A549 (cell line): ENCODE data around the gene CDCP1. TPM values are rescaled to one million over a fixed set of nuclear protein-coding genes. Genes with fewer than 3 reads are reported as not detected.

Experiments used
- ATAC-seq, 2 experiments: fragments of 200-7000 bp in 1 of 2; fragments of >200 bp in 1 of 2; cut with Nextera tagmentation in 1 of 2; cut with Tn5 transposase in 1 of 2; 3 replicates each; pipeline versions ENCODE4 v1.8.0 to v1.9.1; 2018 to 2020; ENCODE audit warnings: mild to moderate bottlenecking in 1 of 2, moderate library complexity in 1 of 2
- CTCF ChIA-PET: fragments of 300-600 bp; sonication (Branson Sonifier 250); formaldehyde crosslinking; extraction: SDS; loops from one replicate; lab custom pipeline; 2021; ENCODE audit warnings: antibody characterized with exemption, inconsistent platforms; lab: Yijun Ruan, JAX
- POLR2A ChIA-PET: fragments of 350-600 bp; formaldehyde crosslinking; extraction: SDS; loops from one replicate; lab custom pipeline; 2021; ENCODE audit warnings: antibody characterized with exemption, inconsistent platforms; lab: Yijun Ruan, JAX
- DNase-seq, 2 experiments: peaks; one replicate each; pipeline versions ENCODE4 v3.0.0 to v3.0.0-alpha.2; 2011 to 2016; ENCODE audit warnings: low read depth in 1 of 2, low spot score in 1 of 2
- FAIRE-seq: peaks from 2 replicates; lab custom pipeline; 2011; peaks lifted over from hg19 to GRCh38; lab: Jason Lieb, UNC
- H3K27ac ChIP-seq, 2 experiments: fragments of >200 bp; sonication (Bioruptor Twin); formaldehyde crosslinking; 3 replicates each; pipeline ENCODE4 v1.5.1; 2016 to 2017
- H3K4me1 ChIP-seq: fragments of >200 bp; sonication (Bioruptor Twin); formaldehyde crosslinking; 3 replicates; pipeline ENCODE4 v1.6.1; 2016
- H3K4me2 ChIP-seq: fragments of >200 bp; sonication (Bioruptor Twin); formaldehyde crosslinking; 3 replicates; pipeline ENCODE4 v1.6.1; 2016
- H3K4me3 ChIP-seq: fragments of >200 bp; sonication (Bioruptor Twin); formaldehyde crosslinking; 3 replicates; pipeline ENCODE4 v1.5.1; 2016
- H3K9me3 ChIP-seq: fragments of >200 bp; sonication (Bioruptor Twin); formaldehyde crosslinking; 3 replicates; pipeline ENCODE4 v1.6.1; 2016
- ATOH8 ChIP-seq: fragments of 250-450 bp; sonication (Bioruptor Pico); IDR thresholded peaks from 2 replicates; pipeline ENCODE4 v1.5.0; 2020; ENCODE audit warnings: low read depth, mild to moderate bottlenecking, moderate library complexity
- BCL3 ChIP-seq: fragments of >200 bp; sonication (Bioruptor Twin); formaldehyde crosslinking; IDR thresholded peaks from 3 replicates; pipeline ENCODE4 v1.6.1; 2016
- CEBPB ChIP-seq, 2 experiments: fragments of >200 bp in 1 of 2; sonication (Bioruptor Twin) in 1 of 2; formaldehyde crosslinking in 1 of 2; IDR thresholded peaks; 2 replicates each; pipeline ENCODE4 v1.6.1; 2012 to 2016
- CHD2 ChIP-seq: fragments of 150-350 bp; IDR thresholded peaks from 2 replicates; pipeline ENCODE4 v1.6.1; 2014; ENCODE audit warnings: low read length; ENCODE audit not compliant: partially characterized antibody
- EHMT2 ChIP-seq: fragments of 200-600 bp; sonication (generic); IDR thresholded peaks from 2 replicates; pipeline ENCODE4 v1.6.1; 2016; ENCODE audit warnings: antibody characterized with exemption, low read depth, mild to moderate bottlenecking, moderate library complexity
- HDAC2 ChIP-seq: fragments of 200-600 bp; sonication (generic); IDR thresholded peaks from 2 replicates; pipeline ENCODE4 v1.6.1; 2016
- HMGXB4 ChIP-seq: fragments of 250-450 bp; sonication (Bioruptor Pico); IDR thresholded peaks from 2 replicates; pipeline ENCODE4 v1.5.0; 2021; ENCODE audit warnings: mild to moderate bottlenecking, moderate library complexity, borderline replicate concordance
- HOXB13 ChIP-seq: fragments of 250-450 bp; sonication (Bioruptor Pico); IDR thresholded peaks from 2 replicates; pipeline ENCODE4 v1.5.0; 2020; ENCODE audit warnings: low read depth, mild to moderate bottlenecking, moderate library complexity
- HOXB5 ChIP-seq: fragments of 250-450 bp; sonication (Bioruptor Pico); IDR thresholded peaks from 2 replicates; pipeline ENCODE4 v1.5.0; 2020; ENCODE audit warnings: mild to moderate bottlenecking, moderate library complexity
- JUN ChIP-seq, 2 experiments: fragments of >200 bp; sonication (Bioruptor Twin); formaldehyde crosslinking; IDR thresholded peaks; 2 replicates in 1 of 2; 3 replicates in 1 of 2; pipeline ENCODE4 v1.6.1; 2016 to 2017
- KDM5A ChIP-seq: fragments of 200-600 bp; sonication (generic); IDR thresholded peaks from 2 replicates; pipeline ENCODE4 v1.6.1; 2016; ENCODE audit warnings: antibody characterized with exemption, mild to moderate bottlenecking
- MAX ChIP-seq: IDR thresholded peaks from 2 replicates; pipeline ENCODE4 v1.6.1; 2012
- PHF8 ChIP-seq: fragments of 200-600 bp; sonication (generic); IDR thresholded peaks from 2 replicates; pipeline ENCODE4 v1.6.1; 2016; ENCODE audit warnings: low read depth, mild to moderate bottlenecking, antibody characterized with exemption, moderate library complexity, borderline replicate concordance
- POLR2A ChIP-seq: IDR thresholded peaks from 2 replicates; pipeline ENCODE4 v1.6.1; 2012; ENCODE audit warnings: mild to moderate bottlenecking, low read length
- POLR2AphosphoS2 ChIP-seq: conservative IDR thresholded peaks from 2 replicates; pipeline ENCODE4 v1.6.1; 2012; ENCODE audit warnings: low read length, improper control_type of control experiment, inconsistent platforms
- REST ChIP-seq: fragments of 200-600 bp; sonication (generic); IDR thresholded peaks from 2 replicates; pipeline ENCODE4 v1.6.1; 2016; ENCODE audit warnings: antibody characterized with exemption, mild to moderate bottlenecking, moderate library complexity
- RNF2 ChIP-seq: fragments of 200-600 bp; sonication (generic); IDR thresholded peaks from 2 replicates; pipeline ENCODE4 v1.6.1; 2016; ENCODE audit warnings: low read depth, mild to moderate bottlenecking, antibody characterized with exemption, moderate library complexity, borderline replicate concordance
- SMC3 ChIP-seq: fragments of >200 bp; sonication (Bioruptor Twin); formaldehyde crosslinking; IDR thresholded peaks from 3 replicates; pipeline ENCODE4 v1.6.1; 2018; ENCODE audit warnings: inconsistent platforms
- USF2 ChIP-seq: fragments of 450-650 bp; IDR thresholded peaks from 2 replicates; pipeline ENCODE4 v1.6.1; 2014; ENCODE audit warnings: antibody characterized with exemption
- WGBS: methylation state at CpG from one replicate; pipeline ENCODE4 v1.1.6; 2017; ENCODE audit errors: missing lambda C conversion rate; 5-methylcytosine and 5-hydroxymethylcytosine counted together
- polyA plus RNA-seq, 4 experiments: library from polyadenylated mRNA; depleted of rRNA in 3 of 4; stranded (reverse); fragments of >200 nt; fragmentation: RNase III in 1 of 4; extraction: RNeasy Plus Mini Kit Qiagen cat#74134 plus additional on column Dnase treatment in 1 of 4; gene quantifications; 2 replicates in 3 of 4; 3 replicates in 1 of 4; pipeline ENCODE4 v1.2.3, GENCODE V29; 2011 to 2017

Gene CDCP1
- polyA plus RNA-seq, 2 of the 4 experiments (the other 2 are of a cell fraction), result 3.0 to 9.9 TPM

GRCh38 chr3:45179163-45179562 lies 33.0 kb upstream of the CDCP1 start (continued):
- no peak for TF ChIP-seq REST

GRCh38 chr3:45178183-45179023 lies 32.2 kb upstream of the CDCP1 start:
- DNase-seq (no peak), FAIRE-seq (no peak), ATAC-seq (0 out of 6 replicates have a peak, but pooled peaks of 1 of the 2 experiments have one; percentile 23)
- TF ChIP-seq JUN (IDR thresholded peaks at IDR 0.05) (no peak), CHD2 (no peak), POLR2AphosphoS2 (no peak)
- peaks cover 11% of the 10 kb centered on the region for H3K4me1 ChIP-seq
- ChIA-PET CTCF (interaction anchor here (0.6 to 1.0 kb wide), 4 partner anchors 9 to 138 kb away, joined by 3 read pairs; no protein-coding TSS in a partner anchor), POLR2A (no interaction called here)
- WGBS, result 92% methylated on average over 13 of the region's 13 CpGs
- no peak overlapping the region for H3K4me3 ChIP-seq
- H3K9me3 ChIP-seq, result no peaks in the 10 kb centered on the region
- no peak overlapping the region for H3K4me2 ChIP-seq
- H3K27ac ChIP-seq, result peak overlapping the region in 1 of 2 experiments; percentile 40; a peak in 2 of 6 replicates

- Histone ChIP-seq H3K27ac (no peak overlapping the region), H3K4me2 (no peak overlapping the region), H3K4me3 (no peak overlapping the region), H3K4me1 (no peaks in the 10 kb centered on the region), H3K9me3 (no peaks in the 10 kb centered on the region)
- ATAC-seq (no peak), FAIRE-seq (no peak), DNase-seq (no peak)
- 86% methylated on average over 4 of the region's 4 CpGs for WGBS
- ChIA-PET CTCF (interaction anchor here (1.1 to 2.1 kb wide), 3 partner anchors 12 to 136 kb away, joined by 3 to 8 read pairs (median 3); no protein-coding TSS in a partner anchor), POLR2A (no interaction called here)
- TF ChIP-seq SMC3 (no peak), ATOH8 (CRISPR knock-in tag) (no peak), HOXB5 (CRISPR knock-in tag) (no peak), KDM5A (no peak), RNF2 (no peak), PHF8 (no peak), HOXB13 (no peak), BCL3 (no peak), POLR2A (no peak), EHMT2 (no peak), HDAC2 (no peak), USF2 (no peak), HMGXB4 (CRISPR knock-in tag) (no peak), CEBPB (IDR thresholded peaks at IDR 0.05) (no peak), MAX (no peak)
Measured at GRCh38 chr3:45176912-45177311, 30.7 kb upstream of the CDCP1 start.
